ENCODE measurements around the gene PLXNA2.

PLXNA2 gene

GRCh38 chr1:208228026-208228425, 16.2 kb downstream of the PLXNA2 start:
- Mint-ChIP-seq H3K36me3 (ENCODE audit: low read depth) (no peaks in the 10 kb centered on the region), H3K4me1 (peaks cover 2% of the 10 kb centered on the region), H3K9me3 (no peaks in the 10 kb centered on the region), H3K27ac (no peak overlapping the region), H3K4me3 (no peak overlapping the region), H3K27me3 (peaks cover 2% of the 10 kb centered on the region)
- DNase-seq: no peak
- no peak for ATAC-seq

- Mint-ChIP-seq H3K4me1 (peaks cover 2% of the 10 kb centered on the region), H3K36me3 (ENCODE audit: low read depth) (no peaks in the 10 kb centered on the region), H3K27me3 (peaks cover 2% of the 10 kb centered on the region), H3K4me3 (no peak overlapping the region), H3K27ac (no peak overlapping the region), H3K9me3 (no peaks in the 10 kb centered on the region)
- no peak for ATAC-seq
- no peak for DNase-seq
Observed at GRCh38 chr1:208227366-208227765, 16.8 kb downstream of the PLXNA2 start.

- Mint-ChIP-seq H3K27ac (no peak overlapping the region), H3K4me3 (no peak overlapping the region), H3K9me3 (no peaks in the 10 kb centered on the region), H3K27me3 (peaks cover 2% of the 10 kb centered on the region), H3K4me1 (peaks cover 2% of the 10 kb centered on the region), H3K36me3 (ENCODE audit: low read depth) (no peaks in the 10 kb centered on the region)
- DNase-seq (no peak), ATAC-seq (no peak)
Observed at GRCh38 chr1:208225954-208226937, 17.9 kb downstream of the PLXNA2 start.

GRCh38 chr1:208224192-208224713, 19.9 kb downstream of the PLXNA2 start:
- ATAC-seq (no peak), DNase-seq (no peak)
- Mint-ChIP-seq H3K27me3 (peaks cover 10% of the 10 kb centered on the region), H3K9me3 (no peaks in the 10 kb centered on the region), H3K4me1 (peaks cover 7% of the 10 kb centered on the region), H3K36me3 (ENCODE audit: low read depth) (no peaks in the 10 kb centered on the region), H3K27ac (no peak overlapping the region), H3K4me3 (no peak overlapping the region)

- Mint-ChIP-seq H3K9me3 (no peaks in the 10 kb centered on the region), H3K4me1 (peaks cover 7% of the 10 kb centered on the region), H3K36me3 (ENCODE audit: low read depth) (no peaks in the 10 kb centered on the region), H3K27ac (no peak overlapping the region), H3K27me3 (peaks cover 10% of the 10 kb centered on the region), H3K4me3 (no peak overlapping the region)
- ATAC-seq (peak; percentile 38), DNase-seq (no peak)
Observed at GRCh38 chr1:208223136-208223535, 21.0 kb downstream of the PLXNA2 start.

GRCh38 chr1:208222376-208223126, 21.6 kb downstream of the PLXNA2 start:
- Mint-ChIP-seq H3K4me1 (peaks cover 7% of the 10 kb centered on the region), H3K27me3 (peaks cover 10% of the 10 kb centered on the region), H3K27ac (no peak overlapping the region), H3K9me3 (no peaks in the 10 kb centered on the region), H3K4me3 (no peak overlapping the region), H3K36me3 (ENCODE audit: low read depth) (no peaks in the 10 kb centered on the region)
- ATAC-seq (no peak), DNase-seq (no peak)

GRCh38 chr1:208221291-208221622, 22.9 kb downstream of the PLXNA2 start:
- H3K27me3 Mint-ChIP-seq: peaks cover 10% of the 10 kb centered on the region
- no peak overlapping the region for H3K4me3 Mint-ChIP-seq
- ATAC-seq: no peak
- no peak for DNase-seq
- H3K4me1 Mint-ChIP-seq: peaks cover 7% of the 10 kb centered on the region
- H3K27ac Mint-ChIP-seq: no peak overlapping the region
- H3K36me3 Mint-ChIP-seq (ENCODE audit: low read depth): no peaks in the 10 kb centered on the region
- H3K9me3 Mint-ChIP-seq: no peaks in the 10 kb centered on the region

- Mint-ChIP-seq H3K4me1 (peaks cover 7% of the 10 kb centered on the region), H3K27me3 (peaks cover 10% of the 10 kb centered on the region), H3K27ac (no peak overlapping the region), H3K36me3 (ENCODE audit: low read depth) (no peaks in the 10 kb centered on the region), H3K4me3 (no peak overlapping the region), H3K9me3 (no peaks in the 10 kb centered on the region)
- DNase-seq (no peak), ATAC-seq (no peak)
Observed at GRCh38 chr1:208219659-208220282, 24.4 kb downstream of the PLXNA2 start.

GRCh38 chr1:208219098-208219658, 25.0 kb downstream of the PLXNA2 start:
- no peak for DNase-seq
- Mint-ChIP-seq H3K27ac (no peak overlapping the region), H3K4me1 (peaks cover 7% of the 10 kb centered on the region), H3K27me3 (peaks cover 10% of the 10 kb centered on the region), H3K36me3 (ENCODE audit: low read depth) (no peaks in the 10 kb centered on the region), H3K9me3 (no peaks in the 10 kb centered on the region), H3K4me3 (no peak overlapping the region)
- ATAC-seq: no peak

GRCh38 chr1:208218237-208219097, 25.7 kb downstream of the PLXNA2 start:
- peaks cover 7% of the 10 kb centered on the region for H3K4me1 Mint-ChIP-seq
- no peaks in the 10 kb centered on the region for H3K9me3 Mint-ChIP-seq
- no peak overlapping the region for H3K27ac Mint-ChIP-seq
- no peak overlapping the region for H3K4me3 Mint-ChIP-seq
- no peaks in the 10 kb centered on the region for H3K36me3 Mint-ChIP-seq (ENCODE audit: low read depth)
- DNase-seq (no peak), ATAC-seq (no peak)
- H3K27me3 Mint-ChIP-seq: peaks cover 10% of the 10 kb centered on the region

GRCh38 chr1:208217781-208218180, 26.4 kb downstream of the PLXNA2 start:
- Mint-ChIP-seq H3K27me3 (peaks cover 10% of the 10 kb centered on the region), H3K4me1 (peaks cover 5% of the 10 kb centered on the region), H3K27ac (no peak overlapping the region), H3K4me3 (no peak overlapping the region), H3K9me3 (no peaks in the 10 kb centered on the region), H3K36me3 (ENCODE audit: low read depth) (no peaks in the 10 kb centered on the region)
- no peak for ATAC-seq
- no peak for DNase-seq

- Mint-ChIP-seq H3K27ac (no peak overlapping the region), H3K36me3 (ENCODE audit: low read depth) (no peaks in the 10 kb centered on the region), H3K4me1 (peaks cover 5% of the 10 kb centered on the region), H3K27me3 (peaks cover 10% of the 10 kb centered on the region), H3K4me3 (no peak overlapping the region), H3K9me3 (no peaks in the 10 kb centered on the region)
- no peak for DNase-seq
- ATAC-seq: no peak
Observed at GRCh38 chr1:208216806-208217205, 27.4 kb downstream of the PLXNA2 start.

GRCh38 chr1:208216062-208216461, 28.1 kb downstream of the PLXNA2 start:
- Mint-ChIP-seq H3K27ac (no peak overlapping the region), H3K4me3 (no peak overlapping the region), H3K9me3 (no peaks in the 10 kb centered on the region), H3K4me1 (peaks cover 5% of the 10 kb centered on the region), H3K36me3 (ENCODE audit: low read depth) (no peaks in the 10 kb centered on the region), H3K27me3 (peaks cover 10% of the 10 kb centered on the region)
- DNase-seq (no peak), ATAC-seq (no peak)
